Effector CD4-positive, alpha-beta T cell (primary cell): ENCODE data around the gene GRM5.
"Not testable (repeated sequence)": the region's sequence is repeated elsewhere in the genome, so short reads cannot be mapped to it uniquely, and the experiment has no call there.

Experiments used
- DNase-seq: peaks from one replicate; pipeline ENCODE4 v3.0.0-alpha.2; 2020

GRM5 gene

GRCh38 chr11:88961621-88962020, 104.2 kb downstream of the GRM5 start:
- DNase-seq, result not testable (repeated sequence)

GRCh38 chr11:88959857-88960256, 105.9 kb downstream of the GRM5 start:
- DNase-seq, result not testable (repeated sequence)

DNA sequence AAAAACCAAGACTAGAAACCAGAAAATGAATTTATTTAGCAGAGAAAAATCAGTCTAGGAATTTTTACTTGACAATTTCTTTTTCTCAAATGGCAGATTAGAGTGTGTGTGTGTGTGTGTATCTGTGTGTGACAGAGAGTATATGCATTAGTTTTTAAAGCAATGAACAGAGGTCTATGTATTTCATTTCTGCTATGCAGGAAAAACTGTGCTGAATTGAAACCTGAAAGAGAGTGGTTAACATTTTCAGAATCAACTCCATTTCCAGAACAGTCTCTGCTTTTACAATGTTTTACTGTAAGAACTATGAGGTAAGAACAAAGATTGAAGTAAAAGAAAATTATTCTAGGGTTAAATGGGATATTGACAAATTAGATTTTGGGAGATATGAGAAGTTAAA, 114.8 kb downstream of the GRM5 start:
- no peak for DNase-seq

DNA sequence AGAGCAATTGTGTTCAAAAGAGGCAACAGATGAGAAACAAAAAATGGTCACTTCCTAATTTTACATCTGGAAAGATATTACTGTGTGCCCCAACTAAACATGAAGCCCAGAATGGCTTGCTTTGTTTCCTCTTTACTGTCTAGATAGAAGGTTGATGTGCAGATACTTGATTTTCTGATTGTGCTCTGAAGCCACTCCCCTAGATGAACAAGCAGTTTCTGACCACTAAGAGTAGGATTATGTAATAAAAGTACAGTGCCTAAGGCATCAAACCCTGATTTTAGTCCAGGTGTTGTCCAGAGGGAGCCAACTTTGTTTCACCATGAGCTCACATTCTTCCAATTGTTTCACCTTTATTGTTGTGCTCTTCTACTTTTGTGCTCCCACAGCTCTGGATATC, 116.9 kb downstream of the GRM5 start:
- not testable (repeated sequence) for DNase-seq

- DNase-seq, result not testable (repeated sequence)
Observed at GRCh38 chr11:88947843-88948572, 117.8 kb downstream of the GRM5 start.

DNA sequence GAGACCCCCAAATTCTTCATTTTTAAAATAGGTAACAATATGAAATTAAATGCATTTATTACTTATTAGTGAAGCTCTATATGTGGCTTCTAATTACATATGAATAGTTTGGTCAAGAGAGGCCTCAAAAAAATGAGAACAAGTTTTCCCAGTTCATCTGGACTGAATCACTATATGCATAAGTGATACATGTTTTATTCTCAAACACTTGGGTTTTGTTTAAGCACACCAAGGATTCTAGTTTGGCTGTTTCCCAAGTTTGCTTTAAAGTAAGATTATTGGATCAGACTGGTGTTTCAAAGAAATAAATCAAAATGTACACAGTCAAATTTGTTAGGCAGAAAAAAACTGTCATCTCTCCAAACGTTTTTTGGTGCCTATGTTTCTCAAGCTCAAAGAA, 136.1 kb downstream of the GRM5 start:
- DNase-seq, result not testable (repeated sequence)

GRCh38 chr11:88917065-88917464, 148.7 kb downstream of the GRM5 start:
- not testable (repeated sequence) for DNase-seq

DNA sequence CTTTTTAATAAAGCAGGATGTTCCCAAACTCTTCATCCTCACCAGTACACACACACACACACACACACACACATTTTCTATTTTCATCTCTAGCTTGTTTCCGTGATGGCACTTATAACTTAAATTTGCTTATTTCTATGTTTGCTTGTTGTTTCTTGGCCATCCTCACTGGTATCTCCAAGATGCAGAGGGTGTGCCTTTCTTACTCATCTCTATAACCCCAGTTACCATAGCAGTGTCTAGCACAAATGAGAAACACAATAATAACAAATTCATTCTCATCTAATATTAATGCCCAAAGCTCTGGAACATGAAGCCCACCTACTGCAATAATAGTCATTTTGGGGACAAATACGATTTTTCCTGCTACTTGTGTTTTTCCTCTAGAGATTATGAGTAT, 156.3 kb downstream of the GRM5 start:
- no peak for DNase-seq

DNA sequence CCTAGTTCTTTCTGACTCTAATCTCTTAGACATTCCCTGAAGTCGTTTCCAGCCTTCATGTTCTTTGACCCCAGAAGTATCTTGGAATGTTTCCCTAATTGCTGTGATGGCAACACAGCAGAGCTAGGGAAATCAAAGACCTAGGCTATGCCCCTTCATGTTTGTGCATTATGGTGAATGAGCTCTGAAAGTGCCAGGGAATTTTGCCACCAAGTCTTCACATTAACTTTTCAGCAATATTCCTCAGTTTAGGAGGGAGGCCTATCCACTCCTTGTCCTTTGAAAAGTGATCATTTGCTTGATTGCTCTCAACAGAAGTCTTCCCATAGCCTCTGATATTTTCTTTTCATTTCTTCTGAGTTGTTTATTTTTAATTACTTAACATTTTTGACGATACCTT, 164.3 kb downstream of the GRM5 start:
- DNase-seq, result not testable (repeated sequence)

DNA sequence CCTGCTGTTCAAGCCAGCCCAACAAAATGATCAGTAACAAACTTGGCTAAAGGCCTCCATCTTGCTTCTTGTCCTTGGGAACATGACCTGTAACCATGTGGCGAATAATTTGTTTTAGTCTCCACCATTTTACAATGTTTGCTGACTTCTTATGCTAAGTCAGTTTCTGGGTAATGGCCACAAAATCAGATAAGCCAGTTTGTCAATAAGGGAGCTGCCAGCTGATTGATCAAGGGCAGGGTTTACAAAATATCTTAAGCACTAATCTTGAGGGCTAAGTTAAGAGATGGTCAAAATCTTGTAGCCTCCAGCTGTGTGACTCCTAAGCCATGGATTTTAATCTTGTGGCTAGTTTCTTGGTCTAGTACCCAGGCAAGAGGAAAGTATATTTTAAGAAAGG, 176.9 kb downstream of the GRM5 start:
- not testable (repeated sequence) for DNase-seq

GRCh38 chr11:88886796-88887195, 179.0 kb downstream of the GRM5 start:
- DNase-seq, result peak; percentile 21

GRCh38 chr11:88882800-88883199, 183.0 kb downstream of the GRM5 start:
- not testable (repeated sequence) for DNase-seq

DNA sequence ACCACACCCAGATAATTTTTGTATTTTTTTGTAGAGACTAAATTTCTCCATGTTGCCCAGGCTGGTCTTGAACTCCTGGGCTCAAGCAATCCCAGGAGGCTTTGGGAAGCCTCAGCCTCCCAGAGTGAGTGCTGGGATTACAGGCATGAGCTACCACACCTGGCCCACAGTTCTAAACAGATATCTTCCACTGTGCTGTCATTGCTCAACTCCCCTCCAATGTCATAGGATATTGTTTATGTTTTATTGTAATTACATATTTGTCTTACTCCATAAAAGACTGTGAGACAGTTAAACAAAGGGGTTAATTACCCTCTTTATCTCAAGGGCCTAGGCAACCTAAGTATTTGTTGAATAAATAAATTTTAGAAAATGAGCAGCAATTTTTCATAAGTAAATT, 204.2 kb downstream of the GRM5 start:
- no peak for DNase-seq

DNA sequence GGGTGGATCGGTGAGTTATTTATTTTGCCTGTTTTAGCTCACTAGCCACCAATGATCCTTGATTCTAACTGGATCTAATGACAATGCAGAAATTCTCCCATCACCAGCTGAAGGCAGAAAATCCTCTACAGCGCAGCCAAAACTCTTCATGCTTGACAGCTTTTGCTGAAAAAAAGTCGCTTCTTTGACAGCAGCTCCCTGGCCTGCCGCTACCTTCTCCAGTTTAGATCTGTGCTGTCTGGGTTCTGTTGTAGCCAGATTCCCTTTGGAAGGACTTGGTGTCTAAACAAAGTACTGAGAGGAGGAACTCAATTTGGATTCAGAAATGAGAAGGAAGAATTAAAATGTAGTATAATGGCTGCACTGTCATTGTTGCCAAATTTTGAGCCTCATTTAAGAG, 205.4 kb downstream of the GRM5 start:
- not testable (repeated sequence) for DNase-seq

DNA sequence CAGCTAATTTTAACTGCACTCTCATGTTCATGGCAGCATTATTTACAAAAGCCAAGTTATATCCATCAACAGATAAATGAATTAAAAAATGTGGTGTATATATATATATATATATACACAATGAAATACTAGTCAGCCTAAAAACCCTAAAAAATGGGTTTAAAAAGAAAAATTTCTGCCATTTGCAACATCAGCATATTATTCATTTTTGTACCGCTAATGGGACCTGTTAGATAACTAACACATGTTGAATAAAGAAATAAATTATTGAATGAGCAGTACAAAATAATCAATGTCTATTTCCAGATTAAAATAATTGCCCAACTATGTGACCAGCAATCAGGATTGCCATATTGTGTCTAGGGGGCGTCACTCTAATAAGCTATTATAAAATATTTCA, 211.8 kb downstream of the GRM5 start:
- DNase-seq, result not testable (repeated sequence)

GRCh38 chr11:88851547-88851946, 214.2 kb downstream of the GRM5 start:
- not testable (repeated sequence) for DNase-seq

- not testable (repeated sequence) for DNase-seq
Observed at GRCh38 chr11:88849773-88850172, 216.0 kb downstream of the GRM5 start.

DNA sequence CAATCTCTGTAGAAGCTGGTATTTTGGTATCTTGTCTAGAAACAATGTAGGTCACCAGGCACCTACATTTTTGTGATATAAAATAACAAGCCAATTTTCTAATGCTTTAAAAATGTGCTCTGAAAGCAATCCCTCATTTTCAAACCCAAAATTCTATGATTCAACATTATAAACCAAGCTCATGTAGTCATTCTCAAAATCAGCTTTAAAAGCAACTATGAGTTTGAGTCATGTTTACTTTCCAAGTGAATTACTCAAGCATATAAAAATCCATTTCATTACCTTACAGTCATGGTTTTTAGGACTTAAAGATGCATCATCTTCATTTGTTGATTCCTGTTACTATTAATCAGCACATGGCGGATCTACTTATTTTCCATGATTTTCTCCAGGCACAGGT, 216.4 kb downstream of the GRM5 start:
- no peak for DNase-seq

DNA sequence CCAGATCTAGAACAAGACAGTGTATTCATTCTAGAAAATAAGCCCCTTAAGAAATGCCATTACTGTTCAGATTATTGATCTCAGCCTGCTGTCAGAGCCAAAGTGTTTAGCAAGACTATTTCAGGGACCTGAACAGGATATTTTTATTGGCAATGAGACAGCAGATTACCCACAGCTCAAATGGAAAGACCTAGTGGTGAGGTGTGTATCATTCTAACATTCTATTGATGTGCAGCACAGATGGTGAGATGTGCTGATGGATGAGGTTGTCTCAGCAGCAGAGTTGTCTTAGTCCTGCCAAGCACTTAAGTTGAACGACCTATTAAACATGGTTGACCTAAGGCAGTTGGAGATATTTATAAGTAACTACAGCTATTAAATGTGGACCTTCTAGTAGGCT, 219.5 kb downstream of the GRM5 start:
- not testable (repeated sequence) for DNase-seq

DNA sequence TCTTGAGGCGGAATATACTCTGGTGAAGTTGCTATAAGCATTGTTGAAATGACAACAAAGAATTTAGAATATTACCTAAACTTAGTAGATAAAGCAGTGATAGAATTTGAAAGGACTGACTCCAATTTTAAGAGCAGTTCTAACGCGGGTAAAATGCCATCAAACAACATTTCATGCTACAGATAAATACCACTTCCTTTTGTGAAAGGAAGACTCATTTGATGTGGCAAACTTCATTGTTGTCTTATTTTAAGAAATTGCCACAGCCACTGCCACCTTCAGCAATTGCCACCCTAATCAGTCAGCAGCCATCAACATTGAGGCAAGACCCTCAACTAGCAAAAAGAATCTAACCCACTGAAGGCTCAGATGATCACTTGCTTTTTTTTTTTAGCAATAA, 220.8 kb downstream of the GRM5 start:
- DNase-seq, result not testable (repeated sequence)

GRCh38 chr11:88843766-88844426, 221.9 kb downstream of the GRM5 start:
- DNase-seq, result peak; percentile 7

GRCh38 chr11:88838139-88838538, 227.6 kb downstream of the GRM5 start:
- not testable (repeated sequence) for DNase-seq

DNA sequence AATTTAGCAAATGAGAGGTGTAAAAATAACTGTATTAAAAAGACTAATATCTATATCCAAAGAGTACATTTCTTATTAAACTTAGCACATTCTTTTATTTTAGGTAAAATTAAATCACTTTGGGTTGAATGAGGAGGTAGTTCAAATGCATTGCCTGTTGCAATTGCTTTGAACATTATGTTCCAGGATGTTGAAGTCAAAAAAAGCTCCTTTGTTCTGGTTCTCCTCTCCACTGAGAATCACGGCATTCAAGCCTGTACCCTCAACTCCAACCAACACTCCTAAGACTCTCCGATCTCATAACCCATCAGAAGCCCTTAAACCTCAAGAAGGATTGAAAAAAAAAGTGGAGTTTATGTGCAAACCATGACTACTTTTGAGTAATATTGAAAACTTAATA, 230.1 kb downstream of the GRM5 start:
- not testable (repeated sequence) for DNase-seq

DNA sequence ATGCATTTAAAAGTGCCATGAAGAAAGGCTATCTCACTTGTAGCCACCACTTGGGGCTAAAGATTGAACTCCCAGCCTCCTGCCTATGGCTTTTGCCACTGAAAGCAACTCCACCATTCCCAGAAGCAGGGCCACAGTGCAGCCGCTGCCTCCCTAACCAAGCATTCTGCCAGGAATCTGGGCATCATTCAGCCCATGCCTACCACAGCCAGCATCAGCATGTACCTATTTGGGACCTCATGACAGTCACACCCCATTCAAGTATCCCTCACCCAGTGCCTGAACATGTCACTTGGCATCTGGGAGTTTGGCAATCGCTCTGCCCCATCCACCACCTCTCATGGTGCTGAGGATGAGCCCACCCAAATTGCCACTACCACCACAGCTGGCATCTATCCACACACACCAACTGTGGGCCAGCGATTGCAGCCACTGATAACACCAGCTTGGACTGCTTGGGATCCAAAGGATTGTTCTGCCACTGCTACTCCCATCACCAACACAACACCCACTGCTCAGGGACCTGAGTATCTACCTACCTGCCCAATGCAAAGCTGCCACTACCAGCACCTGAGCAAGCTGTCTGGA, 234.4 kb downstream of the GRM5 start:
- no peak for DNase-seq
